Stimulated activated CD4-positive, alpha-beta T cell treated with anti-CD3 and anti-CD28 coated beads, Interleukin-12 subunit alpha, Interleukin-12 subunit beta, amount 100 ng/mL, for 24 hours (primary cell): Measurements from ENCODE around the gene CTPS1.

Experiments
- DNase-seq, 2 experiments: peaks; one replicate each; pipeline ENCODE4 v3.0.0-alpha.2; 2020; ENCODE audit warnings: low read depth in 2 of 2

CTPS1 gene

GRCh38 chr1:40998668-40999067 is 19.2 kb downstream of the CTPS1 start:
- no peak for DNase-seq

DNA sequence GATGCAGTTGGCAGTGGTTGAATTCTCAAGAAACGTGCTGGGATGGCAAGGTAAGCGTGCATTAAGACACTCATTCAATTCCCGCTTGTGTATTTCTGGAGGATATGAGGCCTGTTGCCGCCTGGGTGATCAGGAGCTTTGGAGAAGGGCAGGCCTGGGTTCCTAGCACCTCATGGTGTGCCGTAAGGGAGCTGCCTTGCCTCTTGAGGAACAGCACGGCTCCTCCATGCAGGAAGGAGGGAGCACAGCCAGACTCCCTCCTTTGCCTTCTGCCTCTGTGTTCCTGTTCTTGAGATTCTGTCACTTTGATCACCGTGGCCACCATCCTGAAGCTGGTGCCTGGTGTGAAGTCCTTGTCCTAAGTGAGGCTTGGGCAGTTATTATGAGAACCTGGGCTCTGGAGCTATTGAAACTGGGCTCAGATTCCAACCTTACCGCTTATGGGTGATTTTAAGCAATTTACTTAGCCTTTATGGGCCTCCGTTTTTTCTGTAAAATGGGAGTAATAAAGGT is 23.7 kb downstream of the CTPS1 start:
- no peak for DNase-seq

GRCh38 chr1:41003640-41004220 is 24.2 kb downstream of the CTPS1 start:
- DNase-seq, result peak; percentile 68 to 86

DNA sequence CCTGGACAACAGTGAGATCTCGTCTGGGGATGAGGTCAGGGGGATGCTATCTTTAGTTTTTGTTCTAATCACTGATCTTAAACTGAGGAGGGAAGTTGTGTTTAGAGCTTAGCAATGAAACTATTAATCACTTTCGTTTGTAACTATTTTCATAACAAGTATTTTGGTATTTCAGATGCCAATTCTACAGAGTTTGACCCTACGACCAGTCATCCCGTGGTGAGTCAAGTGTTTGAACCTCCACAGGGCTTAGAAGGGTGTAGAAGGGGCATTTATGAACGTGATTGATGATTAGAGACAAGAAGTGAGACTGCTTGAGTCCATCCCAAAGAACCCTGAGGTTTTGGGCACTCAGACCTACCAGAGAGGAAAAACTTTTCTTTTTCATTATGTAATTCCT is 26.4 kb downstream of the CTPS1 start:
- DNase-seq, result no peak

DNA sequence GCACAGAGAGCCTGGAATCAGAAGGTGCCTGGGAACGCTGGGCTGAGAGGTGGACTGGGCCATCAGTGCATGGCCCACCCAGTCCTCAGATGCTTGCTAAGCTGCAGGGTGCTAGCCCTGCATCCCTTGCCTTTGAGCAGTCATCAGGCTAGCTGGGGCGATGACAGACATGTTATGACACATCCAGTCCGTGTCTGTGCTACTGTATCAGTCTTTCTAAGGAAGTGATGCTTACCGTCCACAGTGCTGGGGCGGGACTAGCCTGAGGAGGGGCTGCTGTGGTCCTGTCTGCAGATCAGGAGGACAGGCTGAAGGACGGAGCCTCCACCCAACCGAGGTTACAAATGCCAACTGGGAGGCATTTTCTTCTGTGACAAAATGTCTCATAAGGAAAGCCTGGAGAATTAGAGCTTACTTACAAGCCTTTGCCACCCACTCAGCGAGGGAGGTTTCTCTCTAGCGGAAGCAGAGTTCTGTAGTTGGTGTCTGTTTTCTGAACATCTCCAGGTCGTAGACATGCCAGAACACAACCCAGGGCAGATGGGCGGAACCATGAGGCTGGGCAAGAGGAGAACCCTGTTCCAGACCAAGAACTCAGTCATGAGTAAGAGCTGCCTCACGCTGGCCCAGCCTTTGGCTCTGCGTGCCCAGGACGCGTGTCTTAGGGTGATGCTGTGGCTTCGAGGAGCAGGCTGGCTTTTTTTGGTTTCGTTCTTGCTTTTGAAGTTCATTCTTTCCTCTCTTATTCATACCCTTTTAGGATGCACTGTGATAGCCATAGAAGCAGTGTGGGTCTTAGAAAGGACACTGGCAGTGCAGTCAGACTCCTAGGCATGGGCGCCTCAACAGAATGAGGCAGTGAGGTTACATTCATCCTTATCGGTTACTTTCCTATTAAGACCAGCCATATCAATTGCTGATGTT is 27.7 kb downstream of the CTPS1 start:
- no peak for DNase-seq

DNA sequence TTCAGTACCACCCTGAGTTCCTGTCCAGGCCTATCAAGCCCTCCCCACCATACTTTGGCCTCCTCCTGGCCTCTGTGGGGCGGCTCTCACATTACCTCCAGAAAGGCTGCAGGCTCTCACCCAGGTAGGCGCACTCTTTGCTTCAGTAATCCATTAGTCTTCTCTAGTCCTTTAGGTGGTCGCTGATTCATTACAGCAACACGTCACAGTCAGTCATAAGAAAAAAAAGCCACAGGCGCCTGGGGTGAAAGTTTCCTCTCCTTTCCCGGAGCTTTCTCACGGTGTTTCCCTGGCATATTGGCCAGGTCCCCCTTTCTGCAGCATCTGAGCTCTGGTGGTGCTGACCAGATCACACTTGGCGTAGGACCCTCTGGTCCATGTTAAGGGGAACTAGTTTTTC is 30.0 kb downstream of the CTPS1 start:
- DNase-seq, result no peak

GRCh38 chr1:41010345-41010744 is 30.8 kb downstream of the CTPS1 start:
- no peak for DNase-seq

- no peak for DNase-seq
These were observed 33.5 kb downstream of the CTPS1 start for GRCh38 chr1:41013024-41013423.

- DNase-seq, result no peak
These were observed 34.3 kb downstream of the CTPS1 start for GRCh38 chr1:41013796-41014195.

DNA sequence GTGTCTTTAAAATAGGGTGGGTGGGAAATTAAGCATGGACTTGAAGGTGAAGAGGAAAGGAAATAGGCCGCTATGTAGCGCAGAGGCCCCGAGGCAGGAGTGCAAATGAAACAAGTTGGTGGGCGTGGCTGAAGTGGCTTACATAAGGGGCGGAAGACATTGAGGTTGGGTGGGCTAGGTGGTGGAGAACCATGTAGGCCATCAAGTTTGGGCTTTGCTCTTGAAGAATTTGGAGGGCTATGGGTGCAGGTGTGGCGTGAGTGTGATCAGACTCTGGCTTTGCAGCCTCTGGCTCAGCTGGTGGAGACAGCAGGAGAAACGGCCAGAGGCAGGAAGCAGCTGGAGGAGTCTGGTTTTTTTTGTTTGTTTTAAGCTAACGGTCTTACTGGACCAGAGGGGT is 35.4 kb downstream of the CTPS1 start:
- DNase-seq, result no peak

- no peak for DNase-seq
These were observed 35.9 kb downstream of the CTPS1 start for GRCh38 chr1:41015281-41015896.

DNA sequence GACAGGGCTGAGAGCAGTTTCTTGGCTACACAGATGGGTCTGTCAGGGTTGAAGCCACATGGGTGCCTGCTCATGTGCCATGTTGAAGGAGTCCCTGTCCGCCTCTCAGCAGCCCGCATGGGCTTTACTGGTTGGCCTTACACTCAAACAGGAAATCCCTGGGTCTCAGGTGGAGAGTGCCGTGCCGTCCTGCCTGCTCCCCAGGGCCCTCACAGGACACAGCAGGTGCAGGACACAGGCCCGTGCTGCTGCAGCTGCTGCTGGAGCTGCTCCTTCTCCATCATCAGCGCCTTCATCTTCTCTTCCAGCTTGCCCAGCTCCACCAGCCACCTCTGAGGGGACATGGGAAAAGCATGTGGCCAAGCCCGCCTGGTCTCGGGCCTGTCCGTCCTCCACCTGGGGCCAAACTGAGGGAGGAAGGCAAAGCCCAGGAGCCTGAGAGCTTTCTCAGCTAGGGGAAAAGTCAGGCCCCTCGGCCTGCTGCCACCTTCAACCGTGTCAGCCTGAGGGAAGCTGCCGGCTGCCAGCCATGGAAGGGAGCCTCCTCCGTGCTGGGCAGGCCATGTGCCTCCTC is 36.5 kb downstream of the CTPS1 start:
- DNase-seq, result no peak

- DNase-seq, result no peak
These were observed 37.9 kb downstream of the CTPS1 start for GRCh38 chr1:41017141-41018017.

- DNase-seq, result no peak
These were observed 38.5 kb downstream of the CTPS1 start for GRCh38 chr1:41018018-41018410.

DNA sequence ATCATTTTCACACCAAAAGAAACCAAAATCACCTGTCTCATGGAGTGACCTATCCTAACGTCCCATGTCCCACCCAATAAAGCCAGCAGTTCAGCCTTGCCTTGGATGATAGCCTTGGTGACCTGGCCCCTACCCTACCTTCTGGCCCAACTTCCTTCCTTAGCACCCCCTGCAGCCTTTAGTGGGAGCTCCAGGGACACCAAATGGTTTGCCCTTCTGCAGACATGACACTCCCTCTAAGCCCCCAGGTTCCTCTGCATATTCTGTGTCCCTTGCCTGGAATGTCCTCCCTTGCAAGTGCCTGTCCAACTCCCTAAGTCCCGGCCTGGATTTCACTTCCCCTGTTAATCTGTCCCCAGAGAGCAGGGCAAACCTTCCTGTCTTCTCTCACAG is 39.9 kb downstream of the CTPS1 start:
- DNase-seq, result no peak

DNA sequence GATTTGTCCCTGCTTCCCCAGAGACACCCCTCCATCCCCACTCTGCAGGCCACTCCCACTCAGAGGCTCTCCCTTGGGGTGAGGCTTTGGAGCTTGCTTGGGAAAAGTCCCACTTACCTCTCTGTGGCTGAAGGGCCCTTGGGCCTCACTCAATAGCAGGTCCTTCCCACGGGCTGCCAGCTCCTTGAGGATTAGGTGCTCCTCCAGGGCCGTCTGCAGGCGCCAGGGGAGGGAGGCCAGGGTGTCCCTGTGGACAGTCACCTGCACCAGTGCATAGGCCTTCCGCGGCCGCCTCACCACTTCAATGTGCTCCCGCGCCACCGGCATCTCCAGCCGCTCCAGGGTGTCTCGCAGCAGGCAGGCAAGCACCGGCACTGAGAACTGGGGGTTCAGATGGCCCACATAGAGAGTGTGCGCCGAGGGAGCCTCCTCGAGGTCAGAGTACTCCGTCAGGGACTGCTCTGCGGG is 40.6 kb downstream of the CTPS1 start:
- DNase-seq, result no peak

GRCh38 chr1:41020654-41021053 is 41.2 kb downstream of the CTPS1 start:
- no peak for DNase-seq

GRCh38 chr1:41021526-41022308 is 42.2 kb downstream of the CTPS1 start, which contains the start of gene SLFNL1:
Gene SLFNL1, minus strand, starts transcription at chr1:41021725. Its CDS starts 1,065 bp downstream, at chr1:41020660.
- no peak for DNase-seq

DNA sequence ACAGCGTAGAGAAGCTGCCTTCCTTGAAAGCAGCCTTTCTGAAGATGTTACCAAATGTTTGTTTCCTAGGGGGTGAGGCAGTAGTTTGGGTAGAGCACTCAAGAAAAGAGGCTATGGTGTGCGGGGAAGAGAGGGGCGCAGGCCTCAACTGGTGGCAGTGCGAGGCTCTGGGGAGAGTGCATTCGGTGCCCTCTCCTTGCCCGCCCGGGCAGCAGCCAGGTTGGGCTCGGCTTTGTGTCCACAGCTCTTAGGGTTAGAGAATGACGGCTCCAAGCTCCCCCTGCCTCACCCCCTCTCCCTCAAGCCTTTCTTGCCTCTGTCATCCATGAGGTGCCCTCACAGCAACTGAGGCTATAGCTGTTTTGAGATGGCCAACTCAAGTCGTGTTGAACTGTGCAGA is 42.9 kb downstream of the CTPS1 start:
- DNase-seq, result no peak

GRCh38 chr1:41023279-41023990 is 43.9 kb downstream of the CTPS1 start:
- no peak for DNase-seq
